ENCODE results near the gene OLFML2A.

DNA sequence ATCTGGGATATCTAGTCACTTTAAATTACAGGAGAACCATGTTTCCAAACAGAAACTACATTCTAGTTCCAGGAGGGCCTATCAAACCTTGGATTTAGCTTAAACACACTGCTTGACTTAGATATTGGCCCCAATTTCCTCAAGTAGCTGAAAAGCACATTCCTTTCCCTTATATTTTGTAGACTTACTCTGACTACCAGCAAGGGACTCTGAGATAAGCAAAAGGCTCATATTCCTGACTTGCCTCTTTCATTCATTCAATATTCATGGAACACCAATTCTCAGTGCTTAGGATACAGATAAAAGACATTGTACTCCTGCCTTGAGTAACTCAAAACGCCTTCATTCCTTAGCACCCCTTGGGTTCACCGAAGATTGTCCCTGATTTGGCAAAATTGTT lies 17.6 kb upstream of the OLFML2A start:
- TF ChIP-seq POLR2A (IDR thresholded peaks at IDR 0.05), result no peak
- TF ChIP-seq, protein P1, sequence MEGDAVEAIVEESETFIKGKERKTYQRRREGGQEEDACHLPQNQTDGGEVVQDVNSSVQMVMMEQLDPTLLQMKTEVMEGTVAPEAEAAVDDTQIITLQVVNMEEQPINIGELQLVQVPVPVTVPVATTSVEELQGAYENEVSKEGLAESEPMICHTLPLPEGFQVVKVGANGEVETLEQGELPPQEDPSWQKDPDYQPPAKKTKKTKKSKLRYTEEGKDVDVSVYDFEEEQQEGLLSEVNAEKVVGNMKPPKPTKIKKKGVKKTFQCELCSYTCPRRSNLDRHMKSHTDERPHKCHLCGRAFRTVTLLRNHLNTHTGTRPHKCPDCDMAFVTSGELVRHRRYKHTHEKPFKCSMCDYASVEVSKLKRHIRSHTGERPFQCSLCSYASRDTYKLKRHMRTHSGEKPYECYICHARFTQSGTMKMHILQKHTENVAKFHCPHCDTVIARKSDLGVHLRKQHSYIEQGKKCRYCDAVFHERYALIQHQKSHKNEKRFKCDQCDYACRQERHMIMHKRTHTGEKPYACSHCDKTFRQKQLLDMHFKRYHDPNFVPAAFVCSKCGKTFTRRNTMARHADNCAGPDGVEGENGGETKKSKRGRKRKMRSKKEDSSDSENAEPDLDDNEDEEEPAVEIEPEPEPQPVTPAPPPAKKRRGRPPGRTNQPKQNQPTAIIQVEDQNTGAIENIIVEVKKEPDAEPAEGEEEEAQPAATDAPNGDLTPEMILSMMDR (IDR thresholded peaks at IDR 0.05), result no peak

All from upper lobe of left lung (tissue), 4 donors.